NCI-H2171 (cell line): Measurements from ENCODE around the gene MAP3K13.
"Not testable (repeated sequence)": the region's sequence is repeated elsewhere in the genome, so short reads cannot be mapped to it uniquely, and the experiment has no call there.

Experiments used
- DNase-seq: peaks from one replicate; lab custom pipeline; 2025; lab: John Stamatoyannopoulos, UW

MAP3K13 gene

GRCh38 chr3:185448107-185448506 lies 85.2 kb downstream of the MAP3K13 start:
- no peak for DNase-seq

- not testable (repeated sequence) for DNase-seq
Observed at GRCh38 chr3:185451432-185451831, 88.5 kb downstream of the MAP3K13 start.

- DNase-seq, result no peak
Observed at GRCh38 chr3:185457376-185457775, 94.4 kb downstream of the MAP3K13 start.

GRCh38 chr3:185460309-185460708 lies 97.4 kb downstream of the MAP3K13 start:
- no peak for DNase-seq

GRCh38 chr3:185460719-185461350 lies 97.9 kb downstream of the MAP3K13 start:
- DNase-seq, result no peak

GRCh38 chr3:185465471-185465870 lies 102.5 kb downstream of the MAP3K13 start:
- DNase-seq, result no peak

- DNase-seq, result not testable (repeated sequence)
Observed at GRCh38 chr3:185466123-185466522, 103.2 kb downstream of the MAP3K13 start.

GRCh38 chr3:185469542-185469941 lies 106.6 kb downstream of the MAP3K13 start:
- DNase-seq, result no peak

GRCh38 chr3:185470323-185470722 lies 107.4 kb downstream of the MAP3K13 start:
- no peak for DNase-seq

GRCh38 chr3:185473290-185473815 lies 110.4 kb downstream of the MAP3K13 start:
- DNase-seq, result no peak

- not testable (repeated sequence) for DNase-seq
Observed at GRCh38 chr3:185474922-185475321, 112.0 kb downstream of the MAP3K13 start.

GRCh38 chr3:185477316-185477715 lies 114.4 kb downstream of the MAP3K13 start:
- no peak for DNase-seq

GRCh38 chr3:185479373-185479945 lies 116.5 kb downstream of the MAP3K13 start:
- no peak for DNase-seq

- DNase-seq, result no peak
Observed at GRCh38 chr3:185484296-185484695, 121.4 kb downstream of the MAP3K13 start.

GRCh38 chr3:185486394-185486793 lies 123.5 kb downstream of the MAP3K13 start:
- DNase-seq, result no peak

- DNase-seq, result no peak
Observed at GRCh38 chr3:185488465-185488864, 125.5 kb downstream of the MAP3K13 start.

- no peak for DNase-seq
Observed at GRCh38 chr3:185489462-185489861, 126.5 kb downstream of the MAP3K13 start.

GRCh38 chr3:185490241-185490640 lies 127.3 kb downstream of the MAP3K13 start:
- no peak for DNase-seq

GRCh38 chr3:185498503-185499396 lies 135.8 kb downstream of the MAP3K13 start, which contains the start of gene TMEM41A:
Gene TMEM41A, minus strand, starts transcription at chr3:185499035. Its CDS starts 74 bp downstream, at chr3:185498961.
- DNase-seq, result peak; percentile 90

GRCh38 chr3:185502987-185503386 lies 140.1 kb downstream of the MAP3K13 start:
- DNase-seq, result no peak

GRCh38 chr3:185503521-185503920 lies 140.6 kb downstream of the MAP3K13 start:
- DNase-seq, result no peak

GRCh38 chr3:185504636-185505035 lies 141.7 kb downstream of the MAP3K13 start:
- DNase-seq, result no peak

GRCh38 chr3:185507883-185508282 lies 144.9 kb downstream of the MAP3K13 start:
- no peak for DNase-seq
